Measurements from ENCODE around the gene KIF1C. TPM values are rescaled to one million over a fixed set of nuclear protein-coding genes. Genes with fewer than 3 reads are reported as not detected.

Gene KIF1C
- total RNA-seq, 2 experiments from 2014 or later = 20.6 to 53.7 TPM

- CTCF ChIA-PET (ENCODE audit: unreplicated experiment) = no interaction called here
Measured at GRCh38 chr17:4956493-4957061, 41.2 kb upstream of the KIF1C start.

GRCh38 chr17:4958102-4958501 lies 39.6 kb upstream of the KIF1C start:
- no peak overlapping the region for H3K27ac ChIP-seq (ENCODE audit: low read depth, low read length, poor library complexity, severe bottlenecking)
- no peak for DNase-seq (ENCODE audit: low spot score)
- TF ChIP-seq CTCF (conservative IDR thresholded peaks at IDR 0.05; ENCODE audit: low read length) (no peak), EZH2phosphoT487 (IDR thresholded peaks at IDR 0.05; ENCODE audit: borderline replicate concordance, low read depth, low read length) (no peak)
- H3K4me3 ChIP-seq (ENCODE audit: low read depth, low read length, poor library complexity, severe bottlenecking) = no peak overlapping the region
- no peak overlapping the region for H3K4me2 ChIP-seq (ENCODE audit: low read length)
- peaks cover 7% of the 10 kb centered on the region for H3K4me1 ChIP-seq (ENCODE audit: insufficient read depth, low read length, poor library complexity, severe bottlenecking)
- H3K9me3 ChIP-seq (ENCODE audit: low read length) = no peaks in the 10 kb centered on the region
- no peak overlapping the region for H2AFZ ChIP-seq (ENCODE audit: low read length)
- intact Hi-C loops (cut with micrococcal nuclease; ENCODE audit: unreplicated experiment) = no loop called here
- ChIA-PET POLR2A (interaction anchor here (0.5 to 2.0 kb wide), 4 partner anchors 9 to 877 kb away, joined by 3 to 8 read pairs (median 5); partner anchors contain the start of gene SPAG7), CTCF (ENCODE audit: unreplicated experiment) (no interaction called here)
- H3K9me2 ChIP-seq (ENCODE audit: insufficient read depth, low read length) = no peaks in the 10 kb centered on the region
- BruUV-seq (replicated peaks) = no TSS peak
- H4K20me1 ChIP-seq (ENCODE audit: insufficient read depth, low read length) = no peaks in the 10 kb centered on the region
- no peaks in the 10 kb centered on the region for H3K79me2 ChIP-seq (ENCODE audit: insufficient read depth, low read depth, low read length)
- peaks cover 14% of the 10 kb centered on the region for H3K36me3 ChIP-seq (ENCODE audit: insufficient read depth, low read length)

More at GRCh38 chr17:4956493-4957061, 41.2 kb upstream of the KIF1C start:
- peak; percentile 47 for DNase-seq (ENCODE audit: low spot score)
- Histone ChIP-seq H2AFZ (ENCODE audit: low read length) (no peak overlapping the region), H3K36me3 (ENCODE audit: insufficient read depth, low read length) (peaks cover 14% of the 10 kb centered on the region), H3K27ac (ENCODE audit: low read depth, low read length, poor library complexity, severe bottlenecking) (no peak overlapping the region), H3K4me1 (ENCODE audit: insufficient read depth, low read length, poor library complexity, severe bottlenecking) (peaks cover 12% of the 10 kb centered on the region), H3K4me2 (ENCODE audit: low read length) (no peak overlapping the region), H4K20me1 (ENCODE audit: insufficient read depth, low read length) (no peaks in the 10 kb centered on the region), H3K9me3 (ENCODE audit: low read length) (no peaks in the 10 kb centered on the region), H3K9me2 (ENCODE audit: insufficient read depth, low read length) (no peaks in the 10 kb centered on the region), H3K79me2 (ENCODE audit: insufficient read depth, low read depth, low read length) (no peaks in the 10 kb centered on the region), H3K4me3 (ENCODE audit: low read depth, low read length, poor library complexity, severe bottlenecking) (no peak overlapping the region)
- POLR2A ChIA-PET = interaction anchor here (2.0 kb wide), 1 partner anchor 10 kb away, joined by 8 read pairs; the partner anchor contains the start of gene SPAG7
- BruUV-seq (replicated peaks) = no TSS peak
- intact Hi-C loops (cut with micrococcal nuclease; ENCODE audit: unreplicated experiment) = no loop called here
- TF ChIP-seq EZH2phosphoT487 (IDR thresholded peaks at IDR 0.05; ENCODE audit: borderline replicate concordance, low read depth, low read length) (no peak), CTCF (conservative IDR thresholded peaks at IDR 0.05; ENCODE audit: low read length) (peak; percentile 79)

- Histone ChIP-seq H3K4me1 (ENCODE audit: insufficient read depth, low read length, poor library complexity, severe bottlenecking) (peaks cover 7% of the 10 kb centered on the region), H3K4me3 (ENCODE audit: low read depth, low read length, poor library complexity, severe bottlenecking) (no peak overlapping the region), H3K9me3 (ENCODE audit: low read length) (no peaks in the 10 kb centered on the region), H3K27ac (ENCODE audit: low read depth, low read length, poor library complexity, severe bottlenecking) (no peak overlapping the region), H3K4me2 (ENCODE audit: low read length) (no peak overlapping the region), H3K36me3 (ENCODE audit: insufficient read depth, low read length) (peaks cover 14% of the 10 kb centered on the region), H3K9me2 (ENCODE audit: insufficient read depth, low read length) (no peaks in the 10 kb centered on the region), H4K20me1 (ENCODE audit: insufficient read depth, low read length) (no peaks in the 10 kb centered on the region), H2AFZ (ENCODE audit: low read length) (no peak overlapping the region), H3K79me2 (ENCODE audit: insufficient read depth, low read depth, low read length) (no peaks in the 10 kb centered on the region)
- ChIA-PET CTCF (ENCODE audit: unreplicated experiment) (no interaction called here), POLR2A (interaction anchor here (1.1 kb wide), 1 partner anchor 37 kb away, joined by 3 read pairs; no protein-coding TSS in a partner anchor)
- TSS peak; percentile 88 for BruUV-seq (replicated peaks)
- no peak for DNase-seq (ENCODE audit: low spot score)
- intact Hi-C loops (cut with micrococcal nuclease; ENCODE audit: unreplicated experiment) = no loop called here
- TF ChIP-seq EZH2phosphoT487 (IDR thresholded peaks at IDR 0.05; ENCODE audit: borderline replicate concordance, low read depth, low read length) = no peak
- TF ChIP-seq CTCF (conservative IDR thresholded peaks at IDR 0.05; ENCODE audit: low read length) = no peak
Measured at GRCh38 chr17:4959261-4959965, 38.3 kb upstream of the KIF1C start.

Data from OCI-LY7 (cell line).